Measurements from ENCODE around the gene RASAL1.

GRCh38 chr12:113086249-113087164 is 49.1 kb downstream of the RASAL1 start:
- TF ChIP-seq, protein P1, sequence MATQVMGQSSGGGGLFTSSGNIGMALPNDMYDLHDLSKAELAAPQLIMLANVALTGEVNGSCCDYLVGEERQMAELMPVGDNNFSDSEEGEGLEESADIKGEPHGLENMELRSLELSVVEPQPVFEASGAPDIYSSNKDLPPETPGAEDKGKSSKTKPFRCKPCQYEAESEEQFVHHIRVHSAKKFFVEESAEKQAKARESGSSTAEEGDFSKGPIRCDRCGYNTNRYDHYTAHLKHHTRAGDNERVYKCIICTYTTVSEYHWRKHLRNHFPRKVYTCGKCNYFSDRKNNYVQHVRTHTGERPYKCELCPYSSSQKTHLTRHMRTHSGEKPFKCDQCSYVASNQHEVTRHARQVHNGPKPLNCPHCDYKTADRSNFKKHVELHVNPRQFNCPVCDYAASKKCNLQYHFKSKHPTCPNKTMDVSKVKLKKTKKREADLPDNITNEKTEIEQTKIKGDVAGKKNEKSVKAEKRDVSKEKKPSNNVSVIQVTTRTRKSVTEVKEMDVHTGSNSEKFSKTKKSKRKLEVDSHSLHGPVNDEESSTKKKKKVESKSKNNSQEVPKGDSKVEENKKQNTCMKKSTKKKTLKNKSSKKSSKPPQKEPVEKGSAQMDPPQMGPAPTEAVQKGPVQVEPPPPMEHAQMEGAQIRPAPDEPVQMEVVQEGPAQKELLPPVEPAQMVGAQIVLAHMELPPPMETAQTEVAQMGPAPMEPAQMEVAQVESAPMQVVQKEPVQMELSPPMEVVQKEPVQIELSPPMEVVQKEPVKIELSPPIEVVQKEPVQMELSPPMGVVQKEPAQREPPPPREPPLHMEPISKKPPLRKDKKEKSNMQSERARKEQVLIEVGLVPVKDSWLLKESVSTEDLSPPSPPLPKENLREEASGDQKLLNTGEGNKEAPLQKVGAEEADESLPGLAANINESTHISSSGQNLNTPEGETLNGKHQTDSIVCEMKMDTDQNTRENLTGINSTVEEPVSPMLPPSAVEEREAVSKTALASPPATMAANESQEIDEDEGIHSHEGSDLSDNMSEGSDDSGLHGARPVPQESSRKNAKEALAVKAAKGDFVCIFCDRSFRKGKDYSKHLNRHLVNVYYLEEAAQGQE (IDR thresholded peaks at IDR 0.05; ENCODE audit: unreplicated experiment), result no peak
- no peak for TF ChIP-seq CTCF (conservative IDR thresholded peaks at IDR 0.05; ENCODE audit: low read depth in 2 of 2)
- TF ChIP-seq EZH2phosphoT487 (IDR thresholded peaks at IDR 0.05; ENCODE audit: unreplicated experiment), result no peak
- TF ChIP-seq EZH2 (IDR thresholded peaks at IDR 0.05; ENCODE audit: low read depth, unreplicated experiment), result no peak
- no peak for TF ChIP-seq ZNF331 (CRISPR knock-in tag; IDR thresholded peaks at IDR 0.05; ENCODE audit: low read depth)

Measured in GM23338 (cell line).